HG03135 (cell line): ENCODE data around the gene UBE2H.
"Not testable (repeated sequence)": the region's sequence is repeated elsewhere in the genome, so short reads cannot be mapped to it uniquely, and the experiment has no call there.

Experiments used
- ATAC-seq: cut with Tn5 transposase; IDR thresholded peaks from one replicate; pipeline ENCODE4 v1.9.1; 2021; ENCODE audit warnings: mild to moderate bottlenecking, moderate library complexity; ENCODE audit not compliant: unreplicated experiment

Gene UBE2H

GRCh38 chr7:129911790-129912189 lies 41.0 kb downstream of the UBE2H start:
- no peak for ATAC-seq

- ATAC-seq: no peak
Observed at GRCh38 chr7:129909669-129910068, 43.1 kb downstream of the UBE2H start.

GRCh38 chr7:129908181-129908580 lies 44.6 kb downstream of the UBE2H start:
- ATAC-seq: no peak

- no peak for ATAC-seq
Observed at GRCh38 chr7:129907122-129907736, 45.5 kb downstream of the UBE2H start.

GRCh38 chr7:129906700-129907099 lies 46.1 kb downstream of the UBE2H start:
- ATAC-seq: no peak

GRCh38 chr7:129903935-129904334 lies 48.8 kb downstream of the UBE2H start:
- ATAC-seq: no peak

- no peak for ATAC-seq
Observed at GRCh38 chr7:129902788-129903422, 49.9 kb downstream of the UBE2H start.

- no peak for ATAC-seq
Observed at GRCh38 chr7:129898502-129899160, 54.1 kb downstream of the UBE2H start.

GRCh38 chr7:129898007-129898406 lies 54.8 kb downstream of the UBE2H start:
- ATAC-seq: no peak

- no peak for ATAC-seq
Observed at GRCh38 chr7:129896568-129897382, 56.0 kb downstream of the UBE2H start.

- not testable (repeated sequence) for ATAC-seq
Observed at GRCh38 chr7:129894184-129894583, 58.6 kb downstream of the UBE2H start.

GRCh38 chr7:129890090-129890489 lies 62.7 kb downstream of the UBE2H start:
- ATAC-seq: no peak

- ATAC-seq: no peak
Observed at GRCh38 chr7:129889133-129889844, 63.5 kb downstream of the UBE2H start.

- ATAC-seq: no peak
Observed at GRCh38 chr7:129887865-129888264, 64.9 kb downstream of the UBE2H start.

GRCh38 chr7:129886818-129887186 lies 66.0 kb downstream of the UBE2H start:
- no peak for ATAC-seq

- ATAC-seq: no peak
Observed at GRCh38 chr7:129886167-129886817, 66.5 kb downstream of the UBE2H start.

- ATAC-seq: no peak
Observed at GRCh38 chr7:129884495-129884894, 68.3 kb downstream of the UBE2H start.

GRCh38 chr7:129883151-129883550 lies 69.6 kb downstream of the UBE2H start:
- ATAC-seq: no peak

GRCh38 chr7:129882531-129882930 lies 70.2 kb downstream of the UBE2H start:
- no peak for ATAC-seq

- no peak for ATAC-seq
Observed at GRCh38 chr7:129877146-129877792, 75.5 kb downstream of the UBE2H start.
